NCI-H146 treated with DMSO at 0.1 percent for 48 hours (cell line): ENCODE data around the gene LAP3.
"Not testable (repeated sequence)": the region's sequence is repeated elsewhere in the genome, so short reads cannot be mapped to it uniquely, and the experiment has no call there.

ENCODE experiments used
- DNase-seq: peaks from one replicate; lab custom pipeline; 2025; ENCODE audit not compliant: unreplicated experiment; lab: John Stamatoyannopoulos, UW

LAP3 gene

DNA sequence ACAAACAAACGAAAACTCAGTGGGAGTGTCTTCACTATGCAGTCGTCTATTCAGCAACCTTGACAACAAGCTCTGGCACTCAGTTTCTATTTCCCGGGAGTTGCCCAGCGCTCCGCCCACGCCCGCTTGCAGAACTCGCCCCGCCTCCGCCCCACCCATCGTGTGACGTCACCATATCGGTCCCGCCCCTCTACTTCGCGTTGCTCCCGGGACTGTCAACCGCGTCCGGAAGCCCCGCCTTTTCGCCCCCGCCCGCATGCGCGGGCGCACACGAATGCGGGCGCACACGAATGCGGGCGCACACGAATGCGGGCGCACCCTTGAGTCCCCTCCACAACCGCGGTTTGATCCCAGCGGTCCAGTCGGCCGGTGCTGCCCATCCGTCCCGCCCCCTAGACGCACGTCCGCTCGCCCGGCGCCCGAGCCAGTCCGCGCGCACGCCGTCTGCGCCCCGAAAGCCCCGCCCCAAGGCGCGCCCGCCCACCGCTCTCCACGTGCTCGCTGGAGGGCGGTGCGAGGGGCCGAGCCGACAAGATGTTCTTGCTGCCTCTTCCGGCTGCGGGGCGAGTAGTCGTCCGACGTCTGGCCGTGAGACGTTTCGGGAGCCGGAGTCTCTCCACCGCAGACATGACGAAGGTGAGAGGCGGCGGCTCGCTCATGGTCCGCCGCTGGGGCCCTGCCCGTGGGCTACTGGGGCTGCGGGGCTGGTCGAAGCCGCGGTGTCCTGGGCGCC, at the start of gene LAP3:
TSS of gene LAP3 (plus strand) at position 267 of the 733 bp plus-strand sequence. CDS start at position 535, 268 bp downstream.
- DNase-seq = peak; percentile 86

- no peak for DNase-seq
These were observed 48.3 kb upstream of the LAP3 start for GRCh38 chr4:17528551-17529165.

DNA sequence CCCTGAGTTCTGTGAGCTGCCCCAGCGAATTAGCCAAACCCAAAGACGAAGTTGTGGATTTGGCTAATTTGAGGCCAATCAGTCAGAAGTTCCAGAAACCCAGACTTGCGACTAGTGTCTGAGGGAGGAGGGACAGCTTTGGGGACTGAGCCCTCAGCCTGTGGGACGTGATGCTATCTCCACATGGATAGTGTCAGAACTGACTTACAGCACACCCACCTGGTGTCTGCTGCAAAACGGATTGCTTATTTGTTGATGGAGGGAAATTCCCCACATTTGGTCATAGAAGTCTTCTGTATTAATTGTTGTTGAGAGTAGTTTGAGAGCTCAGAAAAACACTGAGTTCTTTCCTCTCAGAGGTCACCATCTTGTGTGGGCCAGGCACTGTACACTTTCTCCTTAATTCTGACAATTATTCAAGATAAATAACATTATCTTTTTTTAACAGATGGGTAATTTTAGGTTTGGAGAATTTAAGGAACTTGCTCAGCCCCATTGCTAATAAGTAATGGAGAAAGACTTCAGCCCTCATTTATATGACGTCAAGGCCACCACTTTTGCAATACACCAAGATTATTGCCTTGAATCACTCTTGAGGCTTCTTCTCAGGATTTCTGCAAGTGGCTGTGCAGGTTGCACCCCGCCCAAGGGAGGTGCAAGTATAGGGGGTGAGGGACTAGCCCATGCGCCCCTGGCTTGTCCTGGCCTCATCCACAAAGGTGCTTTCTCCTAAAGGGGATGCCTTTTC, 45.3 kb upstream of the LAP3 start:
- DNase-seq = no peak

DNA sequence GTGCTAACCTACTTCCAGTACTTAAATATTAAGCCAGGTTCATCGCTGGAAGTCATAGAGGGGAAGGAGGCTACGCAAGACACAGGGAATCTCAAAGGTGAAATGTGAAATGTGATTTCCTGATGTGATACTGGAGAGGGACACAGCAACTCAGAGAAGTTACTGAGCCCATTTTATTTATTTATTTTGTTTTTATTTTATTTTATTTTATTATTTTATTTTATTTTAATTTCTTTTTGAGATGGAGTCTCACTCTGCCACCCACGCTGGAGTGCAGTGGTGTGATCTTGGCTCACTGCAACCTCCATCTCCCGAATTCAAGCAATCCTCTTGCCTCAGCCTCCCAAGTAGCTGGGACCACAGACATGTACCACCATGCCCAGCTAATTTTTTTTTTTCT, 42.3 kb upstream of the LAP3 start:
- DNase-seq = no peak

GRCh38 chr4:17535242-17535641, 41.8 kb upstream of the LAP3 start:
- DNase-seq = no peak

DNA sequence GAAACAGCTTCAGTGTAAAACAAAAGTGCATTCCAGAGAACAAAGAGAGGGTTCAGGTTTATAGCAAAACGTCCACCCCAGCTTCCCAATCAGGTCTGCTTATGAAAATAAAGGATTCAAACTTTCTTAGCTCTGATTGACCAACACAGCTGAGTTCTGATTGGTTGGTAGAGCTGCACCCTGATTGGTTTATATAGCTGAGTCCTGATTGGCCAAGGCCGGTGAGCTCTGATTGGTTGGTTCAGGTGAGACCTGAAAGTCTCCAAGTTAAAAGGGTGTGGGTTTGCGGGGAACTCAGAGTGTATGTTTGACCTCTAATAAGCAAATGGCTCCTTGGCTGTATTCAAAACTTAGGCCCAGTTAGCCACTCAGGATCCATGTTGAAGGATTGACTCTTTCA, 41.1 kb upstream of the LAP3 start:
- no peak for DNase-seq

- DNase-seq = not testable (repeated sequence)
These were observed 39.9 kb upstream of the LAP3 start for GRCh38 chr4:17537060-17537459.

GRCh38 chr4:17544205-17544604, 32.8 kb upstream of the LAP3 start:
- peak; percentile 94 for DNase-seq

DNA sequence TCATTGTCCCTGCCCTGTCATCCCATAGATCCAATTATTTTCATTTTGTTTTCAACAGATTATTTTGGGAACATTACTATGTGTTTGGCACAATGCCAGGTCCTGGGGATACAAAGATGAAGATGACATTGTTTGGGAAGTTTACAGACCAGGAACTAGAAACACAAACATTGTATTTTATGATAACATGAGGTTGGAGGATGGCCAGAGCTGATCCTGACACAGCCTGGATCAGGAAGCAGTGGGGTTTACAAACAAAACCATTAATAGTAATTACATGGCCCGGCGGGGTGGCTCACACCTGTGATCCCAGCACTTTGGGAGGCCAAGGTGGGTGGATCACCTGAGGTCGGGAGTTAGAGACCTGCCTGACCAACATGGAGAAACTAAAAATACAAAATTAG, 32.2 kb upstream of the LAP3 start:
- DNase-seq = peak; percentile 97

DNA sequence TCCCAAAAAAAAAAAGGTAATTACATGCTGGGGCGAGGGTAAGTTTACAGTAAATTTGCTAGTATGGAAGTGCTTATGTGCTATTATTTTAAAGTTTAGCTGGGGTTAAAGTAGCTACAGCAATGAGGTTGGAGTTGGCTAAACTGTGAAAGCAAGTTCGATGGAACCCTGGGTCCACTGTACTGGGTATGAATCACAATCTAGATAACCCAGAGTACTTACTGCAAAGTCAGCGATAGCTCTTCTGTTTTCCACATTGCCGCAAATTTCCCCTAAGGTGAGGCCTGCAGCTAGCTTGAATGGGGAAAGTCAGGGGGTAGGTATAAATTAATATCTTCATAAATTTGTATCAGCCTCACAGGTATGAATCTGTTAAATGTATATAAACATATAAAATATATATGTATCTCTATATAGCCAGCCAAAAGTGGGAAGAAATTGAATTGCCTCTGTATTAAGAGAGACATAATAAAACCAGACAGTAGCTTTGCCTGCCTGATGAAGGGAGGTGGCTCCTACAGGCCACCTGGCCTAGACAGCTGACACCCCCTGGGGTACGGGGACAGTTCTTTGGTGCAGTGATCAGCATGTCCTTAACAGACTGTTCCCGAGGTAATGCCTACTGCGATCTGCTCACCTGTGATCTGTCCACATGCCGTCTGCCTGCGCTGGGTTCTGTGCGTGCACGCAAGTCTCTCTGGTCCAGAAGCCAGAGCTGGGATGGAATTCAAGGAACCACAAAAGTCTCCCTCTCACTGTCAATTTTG, 31.4 kb upstream of the LAP3 start:
- DNase-seq = peak; percentile 48

DNA sequence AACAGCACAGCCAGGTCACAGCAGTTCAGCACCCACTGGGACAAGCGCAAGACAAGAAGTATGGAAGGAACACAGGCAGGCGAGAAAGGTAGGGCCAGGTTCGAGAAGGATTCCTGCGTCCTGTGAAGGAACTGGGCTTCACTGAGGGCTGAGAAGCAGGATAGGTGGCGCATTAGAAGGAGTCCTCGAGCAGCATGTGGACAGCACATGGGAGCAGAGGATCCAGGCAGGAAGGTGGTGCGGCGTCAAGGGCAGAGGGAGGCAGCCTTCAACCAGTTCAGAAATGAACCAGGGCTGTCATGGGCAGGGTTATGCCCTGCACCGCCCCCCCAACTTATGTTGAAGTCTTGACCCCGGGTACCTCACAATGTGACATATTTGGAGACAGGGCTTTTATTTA, 30.8 kb upstream of the LAP3 start:
- DNase-seq = no peak

- DNase-seq = no peak
These were observed 30.3 kb upstream of the LAP3 start for GRCh38 chr4:17546678-17547077.

DNA sequence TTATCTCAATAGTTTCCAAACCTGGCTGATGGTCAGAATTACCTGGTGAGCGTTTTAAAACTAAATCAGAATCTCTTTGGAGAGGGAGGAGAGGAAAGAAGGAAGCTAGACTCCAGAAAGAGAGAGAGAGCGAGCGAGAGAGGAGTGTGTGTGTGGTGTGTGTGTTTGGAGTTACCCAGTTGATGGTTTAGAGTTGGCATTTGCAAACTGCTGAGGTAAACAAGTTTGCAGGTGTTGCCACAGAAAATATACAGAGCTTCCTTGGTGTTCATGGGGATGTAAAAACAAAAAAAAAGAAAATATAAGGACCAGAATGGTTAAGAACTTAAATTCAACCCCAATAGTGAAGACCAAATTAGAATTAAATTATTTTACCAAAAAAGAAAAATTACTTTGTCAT, 26.4 kb upstream of the LAP3 start:
- no peak for DNase-seq

- no peak for DNase-seq
These were observed 24.6 kb upstream of the LAP3 start for GRCh38 chr4:17552427-17552826.

- DNase-seq = no peak
These were observed 22.4 kb upstream of the LAP3 start for GRCh38 chr4:17554568-17554967.

DNA sequence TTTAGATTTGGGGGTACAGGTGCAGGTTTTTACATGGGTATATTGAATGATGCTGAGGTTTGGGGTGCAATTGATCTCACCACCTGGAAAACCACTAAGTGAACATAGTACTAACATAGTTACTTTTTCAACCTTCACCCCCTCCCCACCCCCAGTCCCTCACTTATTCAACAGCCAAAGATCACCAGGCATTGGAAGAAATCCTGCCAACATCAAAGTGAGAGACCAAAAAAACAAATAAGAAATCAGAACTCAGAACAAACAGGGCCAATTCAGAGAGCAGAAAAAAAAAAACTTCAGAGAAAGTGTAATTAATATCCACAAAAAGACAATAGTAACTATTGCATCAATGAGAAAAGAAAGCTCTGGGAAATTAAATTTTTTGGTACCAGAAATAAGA, 20.5 kb upstream of the LAP3 start:
- DNase-seq = no peak

- no peak for DNase-seq
These were observed 19.1 kb upstream of the LAP3 start for GRCh38 chr4:17557880-17558279.

DNA sequence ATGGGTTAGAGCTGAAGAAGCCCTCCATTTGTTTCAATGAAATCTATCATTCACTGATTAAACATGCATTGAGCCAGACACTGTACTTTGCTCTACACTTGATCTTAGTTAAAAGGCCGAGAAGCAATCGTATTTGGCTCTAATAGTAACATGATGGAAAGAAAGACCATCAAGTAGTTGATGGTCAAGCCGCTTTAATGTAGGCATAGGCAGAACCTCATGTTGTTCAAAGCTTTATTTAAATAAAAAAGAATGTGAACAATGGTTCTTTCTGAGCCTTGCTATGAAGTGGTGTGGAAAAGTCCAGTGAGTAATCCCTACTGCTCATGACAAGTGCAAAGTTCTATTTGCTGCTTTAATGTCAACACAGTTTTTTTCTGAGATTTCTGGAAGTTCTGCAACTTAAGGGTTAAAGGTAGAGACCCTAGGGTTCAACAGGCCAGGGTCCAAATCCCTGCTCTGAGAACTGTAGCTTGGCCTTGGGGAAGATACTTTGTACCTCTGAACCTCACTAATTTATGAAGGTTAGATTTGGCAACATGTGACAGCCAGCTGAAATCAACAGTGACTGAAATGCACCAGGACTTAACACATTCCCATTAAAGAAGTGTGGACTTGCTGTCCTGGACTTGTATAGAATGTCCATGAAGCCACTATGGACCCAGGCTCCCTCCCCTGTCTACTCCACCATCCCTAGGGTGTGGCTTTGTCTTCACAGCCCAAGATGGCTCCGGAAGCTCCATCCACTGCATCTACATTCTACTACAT, 17.9 kb upstream of the LAP3 start:
- no peak for DNase-seq

- DNase-seq = no peak
These were observed 17.3 kb upstream of the LAP3 start for GRCh38 chr4:17559709-17560048.

DNA sequence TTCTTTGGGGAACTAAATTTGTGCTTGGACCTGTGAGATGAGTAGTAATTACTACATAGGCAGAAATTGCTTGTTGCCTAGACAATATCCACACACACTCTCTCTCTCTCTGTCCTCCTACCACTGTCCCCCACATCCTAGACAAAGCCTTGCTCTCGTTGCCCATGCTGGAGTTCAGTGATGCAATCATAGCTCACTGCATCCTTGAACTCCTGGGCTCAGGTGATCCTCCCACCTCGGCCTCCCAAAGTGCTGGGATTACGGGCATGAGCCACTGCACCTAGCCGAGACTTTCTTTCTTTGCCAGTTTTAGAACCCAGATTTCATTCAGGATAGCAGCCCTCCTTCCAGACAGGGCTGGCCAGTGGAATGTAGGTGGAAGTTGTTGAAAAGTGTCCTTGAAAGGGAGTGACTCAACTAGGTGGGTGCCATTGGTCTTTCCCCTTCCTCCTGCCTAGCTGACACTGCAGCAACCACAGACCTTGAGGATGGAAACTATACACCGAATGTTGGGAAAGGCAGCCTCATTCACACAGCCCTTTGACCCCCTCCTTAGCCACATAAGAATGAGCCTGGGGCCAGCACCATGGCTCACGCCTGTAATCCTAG, 16.8 kb upstream of the LAP3 start:
- DNase-seq = no peak
